B cell (primary cell): Measurements from ENCODE around the gene SKP2. TPM values are rescaled to one million over a fixed set of nuclear protein-coding genes. Genes with fewer than 3 reads are reported as not detected.

Experiments used
- ATAC-seq: fragments of 200-7000 bp; cut with Tn5 transposase; one replicate; pipeline ENCODE4 v1.10.0; 2021; ENCODE audit warnings: low read depth, mild to moderate bottlenecking, moderate number of reproducible peaks, moderate library complexity
- CTCF ChIA-PET: fragments of 350-600 bp; sonication (Branson Sonifier 250); formaldehyde crosslinking; loops from one replicate; lab custom pipeline; 2021; ENCODE audit warnings: antibody characterized with exemption, inconsistent platforms; lab: Charles Lee
- POLR2A ChIA-PET: fragments of 350-600 bp; sonication (Branson Sonifier 250); formaldehyde crosslinking; loops from one replicate; lab custom pipeline; 2021; ENCODE audit warnings: antibody characterized with exemption; lab: Charles Lee
- DNase-seq: peaks from one replicate; pipeline ENCODE4 v3.0.0; 2013
- H2AFZ ChIP-seq: 2 replicates; pipeline ENCODE4 v1.6.1; 2012; ENCODE audit warnings: mild to moderate bottlenecking, low read depth, low read length; ENCODE audit not compliant: insufficient read depth, poor library complexity, severe bottlenecking
- H3K27ac ChIP-seq, 2 donors: 1 replicate in 1 of 2; 2 replicates in 1 of 2; pipeline ENCODE4 v1.5.1; 2012 to 2013; ENCODE audit warnings: low read length in 2 of 2, mild to moderate bottlenecking in 2 of 2, moderate library complexity in 1 of 2
- H3K27me3 ChIP-seq, 4 experiments: fragments of 200-600 bp in 1 of 4; sonication (generic) in 1 of 4; replicated peaks in 1 of 4; 1 replicate in 2 of 4; 2 replicates in 2 of 4; pipeline versions ENCODE4 v1.6.1 to v1.7.0; 2013 to 2016; ENCODE audit warnings: low read length in 3 of 4, mild to moderate bottlenecking in 2 of 4, mixed read lengths in 1 of 4, moderate library complexity in 1 of 4; ENCODE audit not compliant: insufficient read depth in 4 of 4, control insufficient read depth in 3 of 4; ENCODE audit errors: control extremely low read depth in 1 of 4
- H3K36me3 ChIP-seq, 2 experiments: replicated peaks in 1 of 2; 1 replicate in 1 of 2; 2 replicates in 1 of 2; pipeline versions ENCODE4 v1.6.1 to v1.7.1; 2013; ENCODE audit warnings: low read length in 1 of 2; ENCODE audit not compliant: insufficient read depth in 2 of 2, control insufficient read depth in 1 of 2; ENCODE audit errors: control extremely low read depth in 1 of 2, extremely low read depth in 1 of 2
- H3K4me1 ChIP-seq, 2 donors: fragments of 200-600 bp in 1 of 2; sonication (generic) in 1 of 2; 1 replicate in 1 of 2; 2 replicates in 1 of 2; pipeline versions ENCODE4 v1.5.1 to v1.6.1; 2013 to 2017; ENCODE audit warnings: low read length in 2 of 2; ENCODE audit not compliant: control insufficient read depth in 2 of 2, insufficient read depth in 2 of 2
- H3K4me2 ChIP-seq: replicated peaks from 2 replicates; pipeline ENCODE3; 2012; ENCODE audit warnings: mild to moderate bottlenecking, low read depth, low read length; ENCODE audit not compliant: poor library complexity, severe bottlenecking
- H3K4me3 ChIP-seq, 5 experiments: fragments of 200-600 bp in 1 of 5; sonication (generic) in 1 of 5; 1 replicate in 3 of 5; 2 replicates in 2 of 5; pipeline versions ENCODE4 v1.5.1 to v1.7.0; 2011 to 2016; ENCODE audit warnings: low read length in 4 of 5, mild to moderate bottlenecking in 4 of 5, low read depth in 2 of 5, control low read depth in 1 of 5, moderate library complexity in 1 of 5; ENCODE audit not compliant: insufficient read depth in 1 of 5; ENCODE audit errors: control extremely low read depth in 1 of 5, extremely low read depth in 1 of 5
- H3K79me2 ChIP-seq: fragments of 200-600 bp; sonication (generic); one replicate; pipeline ENCODE4 v1.6.0; 2016; ENCODE audit warnings: low read length; ENCODE audit not compliant: control insufficient read depth, insufficient read depth
- H3K9ac ChIP-seq: fragments of 200-600 bp; sonication (generic); 2 replicates; pipeline ENCODE4 v1.6.1; 2017; ENCODE audit warnings: mild to moderate bottlenecking, low read length, moderate library complexity
- H3K9me3 ChIP-seq, 3 donors: one replicate each; pipeline versions ENCODE4 v1.6.1 to v1.7.1; 2013; ENCODE audit warnings: low read length in 2 of 3; ENCODE audit not compliant: control insufficient read depth in 2 of 3, insufficient read depth in 1 of 3; ENCODE audit errors: control extremely low read depth in 1 of 3
- H4K20me1 ChIP-seq: 2 replicates; pipeline ENCODE4 v1.6.0; 2012; ENCODE audit warnings: mild to moderate bottlenecking, low read length; ENCODE audit not compliant: insufficient read depth, control insufficient read depth, poor library complexity, severe bottlenecking
- H3K27ac Mint-ChIP-seq: one replicate; pipeline ENCODE4 v1.8.0; 2021; ENCODE audit warnings: mixed read lengths
- H3K27me3 Mint-ChIP-seq: one replicate; pipeline ENCODE4 v1.8.0; 2021; ENCODE audit warnings: mixed read lengths
- H3K4me1 Mint-ChIP-seq: one replicate; pipeline ENCODE4 v1.8.0; 2021; ENCODE audit warnings: mixed read lengths
- H3K4me3 Mint-ChIP-seq: one replicate; pipeline ENCODE4 v1.8.0; 2021; ENCODE audit warnings: mixed read lengths
- H3K9me3 Mint-ChIP-seq: one replicate; pipeline ENCODE4 v1.8.0; 2022; ENCODE audit warnings: mixed read lengths; ENCODE audit not compliant: insufficient read depth
- CTCF ChIP-seq: fragments of 200-600 bp; IDR thresholded peaks from one replicate; pipeline ENCODE4 v1.8.0; 2022; ENCODE audit warnings: antibody characterized with exemption, mild to moderate bottlenecking
- EZH2 ChIP-seq: IDR thresholded peaks from 2 replicates; pipeline ENCODE4 v1.6.1; 2012; ENCODE audit warnings: borderline replicate concordance, low read depth, mild to moderate bottlenecking, moderate library complexity, low read length; ENCODE audit not compliant: insufficient read depth, poor library complexity, severe bottlenecking
- WGBS: methylation state at CpG from one replicate; pipeline ENCODE4 v1.1.5; 2013; ENCODE audit warnings: missing lambda C conversion rate; ENCODE audit not compliant: insufficient coverage; 5-methylcytosine and 5-hydroxymethylcytosine counted together
- intact Hi-C: fragments of 100-400 bp; cut with micrococcal nuclease; formaldehyde crosslinking; loops from one replicate; pipeline ENCODE4 v1.10.0; 2022
- polyA plus RNA-seq: library from polyadenylated mRNA; depleted of rRNA; stranded (reverse); fragments of >200 nt; gene quantifications from 2 replicates; pipeline ENCODE4 v1.2.3, GENCODE V29; 2012
- total RNA-seq, 2 donors: library from RNA; stranded (reverse); fragments of 120-200 nt in 1 of 2; gene quantifications; 1 replicate in 1 of 2; 2 replicates in 1 of 2; pipeline versions ENCODE4 v1.2.3 to v1.2.4, GENCODE V29; 2013 to 2022

The SKP2 gene
- total and polyA plus RNA-seq, 2 donors (not counting 1 experiment from before 2014, with no cell fraction given), result 26.7 to 27.1 TPM

GRCh38 chr5:36150676-36151433 is 1.1 kb upstream of the SKP2 start:
- WGBS, result 3% methylated on average over 17 of the region's 23 CpGs
- no peaks in the 10 kb centered on the region for H3K27me3 ChIP-seq
- intact Hi-C loops, result loop anchor here (2.0 kb wide), 1 partner anchor 1312 kb away; the partner anchor contains the start of gene TTC23L
- ATAC-seq, result no peak
- peaks cover 4% of the 10 kb centered on the region for H4K20me1 ChIP-seq
- TF ChIP-seq EZH2, result no peak
- TF ChIP-seq CTCF, result no peak
- H3K27me3 Mint-ChIP-seq, result no peaks in the 10 kb centered on the region
- H3K36me3 ChIP-seq, result peaks cover 0 to 5% of the 10 kb centered on the region in 2 experiments
- H3K27ac ChIP-seq, result peak overlapping the region; percentile 55 to 83
- peak overlapping the region; percentile 81 for H2AFZ ChIP-seq
- H3K4me3 ChIP-seq, result peak overlapping the region; percentile 67 to 82 (median 78)
- H3K9me3 Mint-ChIP-seq, result no peaks in the 10 kb centered on the region
- ChIA-PET CTCF (interaction anchor here (0.8 to 2.8 kb wide), 4 partner anchors 28 to 545 kb away, joined by 3 to 16 read pairs (median 4); partner anchors contain the start of gene NADK2), POLR2A (interaction anchor here (0.8 to 2.3 kb wide), 2 partner anchors 91 to 1222 kb away, joined by 3 to 15 read pairs; partner anchors contain the start of gene NADK2)
- peak overlapping the region; percentile 95 for H3K4me3 Mint-ChIP-seq
- peaks cover 46% of the 10 kb centered on the region for H3K4me1 Mint-ChIP-seq
- peak overlapping the region; percentile 87 for H3K27ac Mint-ChIP-seq
- H3K79me2 ChIP-seq, result peaks cover 88% of the 10 kb centered on the region
- peaks cover 19 to 25% of the 10 kb centered on the region in 2 donors for H3K4me1 ChIP-seq
- H3K4me2 ChIP-seq, result peak overlapping the region; percentile 87
- DNase-seq, result peak; percentile 6
- peak overlapping the region; percentile 66 for H3K9ac ChIP-seq
- no peaks in the 10 kb centered on the region for H3K9me3 ChIP-seq
